Suprapubic skin (tissue), 3 donors: Measurements from ENCODE around the gene IL27RA.

Experiments used
- EP300 ChIP-seq: sonication (generic); formaldehyde crosslinking; IDR thresholded peaks from one replicate; pipeline ENCODE4 v1.6.1; 2017; ENCODE audit warnings: antibody characterized with exemption
- POLR2A ChIP-seq, 2 donors: fragments of 450-650 bp; IDR thresholded peaks; one replicate each; pipeline ENCODE4 v1.6.1; 2017; ENCODE audit warnings: antibody characterized with exemption in 2 of 2, mild to moderate bottlenecking in 2 of 2, moderate library complexity in 2 of 2
- TF ChIP-seq, protein P1 (sequence below), 2 donors: fragments of 200-600 bp in 1 of 2; fragments of 450-650 bp in 1 of 2; sonication (generic) in 1 of 2; IDR thresholded peaks; one replicate each; pipeline ENCODE4 v1.5.1; 2016 to 2019; ENCODE audit warnings: antibody characterized with exemption in 2 of 2, mild to moderate bottlenecking in 1 of 2, moderate library complexity in 1 of 2

- TF ChIP-seq, protein P1, sequence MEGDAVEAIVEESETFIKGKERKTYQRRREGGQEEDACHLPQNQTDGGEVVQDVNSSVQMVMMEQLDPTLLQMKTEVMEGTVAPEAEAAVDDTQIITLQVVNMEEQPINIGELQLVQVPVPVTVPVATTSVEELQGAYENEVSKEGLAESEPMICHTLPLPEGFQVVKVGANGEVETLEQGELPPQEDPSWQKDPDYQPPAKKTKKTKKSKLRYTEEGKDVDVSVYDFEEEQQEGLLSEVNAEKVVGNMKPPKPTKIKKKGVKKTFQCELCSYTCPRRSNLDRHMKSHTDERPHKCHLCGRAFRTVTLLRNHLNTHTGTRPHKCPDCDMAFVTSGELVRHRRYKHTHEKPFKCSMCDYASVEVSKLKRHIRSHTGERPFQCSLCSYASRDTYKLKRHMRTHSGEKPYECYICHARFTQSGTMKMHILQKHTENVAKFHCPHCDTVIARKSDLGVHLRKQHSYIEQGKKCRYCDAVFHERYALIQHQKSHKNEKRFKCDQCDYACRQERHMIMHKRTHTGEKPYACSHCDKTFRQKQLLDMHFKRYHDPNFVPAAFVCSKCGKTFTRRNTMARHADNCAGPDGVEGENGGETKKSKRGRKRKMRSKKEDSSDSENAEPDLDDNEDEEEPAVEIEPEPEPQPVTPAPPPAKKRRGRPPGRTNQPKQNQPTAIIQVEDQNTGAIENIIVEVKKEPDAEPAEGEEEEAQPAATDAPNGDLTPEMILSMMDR (IDR thresholded peaks at IDR 0.05) = no peak
- no peak for TF ChIP-seq EP300
- no peak for TF ChIP-seq POLR2A (IDR thresholded peaks at IDR 0.05)
These were observed 34.0 kb upstream of the IL27RA start for GRCh38 chr19:13997631-13997962.
